ENCODE data around the gene RTBDN.

- peak; percentile 19 for TF ChIP-seq CTCF (IDR thresholded peaks at IDR 0.05; ENCODE audit: low read depth, low read length, poor library complexity, severe bottlenecking)
- TF ChIP-seq EZH2phosphoT487 (IDR thresholded peaks at IDR 0.05; ENCODE audit: borderline replicate concordance, low read length), result no peak
These were observed 45.7 kb downstream of the RTBDN start for GRCh38 chr19:12788682-12789097.
